Measurements from ENCODE around the gene MLC1. TPM values are rescaled to one million over a fixed set of nuclear protein-coding genes. Genes with fewer than 3 reads are reported as not detected.

MLC1 gene
- total and polyA plus RNA-seq, 2 donors (not counting 1 experiment from before 2014, with no cell fraction given) = 0.34 TPM; not detected in 1

GRCh38 chr22:50032109-50032871, 52.9 kb downstream of the MLC1 start:
- no peak overlapping the region for H3K4me2 ChIP-seq (replicated peaks; ENCODE audit: low read depth, low read length, poor library complexity, severe bottlenecking)
- peaks cover 10% of the 10 kb centered on the region for H3K27me3 Mint-ChIP-seq
- DNase-seq (no peak), ATAC-seq (ENCODE audit: low read depth) (no peak)
- H3K9me3 ChIP-seq (ENCODE audit: control extremely low read depth in 1 of 3, control insufficient read depth in 2 of 3, insufficient read depth in 1 of 3, low read length in 2 of 3) = no peaks in the 10 kb centered on the region
- peaks cover 16% of the 10 kb centered on the region for H3K4me1 Mint-ChIP-seq
- ChIA-PET POLR2A (interaction anchor here (2.8 kb wide), 1 partner anchor 102 kb away, joined by 20 read pairs; no protein-coding TSS in a partner anchor), CTCF (interaction anchor here (0.5 to 3.4 kb wide), 7 partner anchors 15 to 264 kb away, joined by 3 to 127 read pairs (median 4); no protein-coding TSS in a partner anchor)
- intact Hi-C loops (cut with micrococcal nuclease) = no loop called here
- no peak overlapping the region for H3K27ac Mint-ChIP-seq
- no peak overlapping the region for H3K4me3 ChIP-seq (ENCODE audit: control extremely low read depth in 1 of 5, extremely low read depth in 1 of 5, insufficient read depth in 1 of 5, low read depth in 2 of 5, low read length in 4 of 5)
- no peaks in the 10 kb centered on the region for H3K79me2 ChIP-seq (ENCODE audit: control insufficient read depth, insufficient read depth, low read length)
- no peak overlapping the region for H3K9ac ChIP-seq (ENCODE audit: low read length)
- H3K27me3 ChIP-seq (replicated peaks in 1 of 4; ENCODE audit: control extremely low read depth in 1 of 4, control insufficient read depth in 3 of 4, insufficient read depth in 4 of 4, low read length in 3 of 4) = peaks cover 0 to 13% (median 6%) of the 10 kb centered on the region in 4 experiments
- H3K27ac ChIP-seq (ENCODE audit: low read length in 2 of 2) = no peak overlapping the region
- no peaks in the 10 kb centered on the region for H3K36me3 ChIP-seq (replicated peaks in 1 of 2; ENCODE audit: control extremely low read depth in 1 of 2, control insufficient read depth in 1 of 2, extremely low read depth in 1 of 2, insufficient read depth in 2 of 2, low read length in 1 of 2)
- WGBS (ENCODE audit: insufficient coverage) = 90% methylated on average over 24 of the region's 24 CpGs
- H3K4me3 Mint-ChIP-seq = no peak overlapping the region
- no peaks in the 10 kb centered on the region for H4K20me1 ChIP-seq (ENCODE audit: control insufficient read depth, insufficient read depth, low read length, poor library complexity, severe bottlenecking)
- H2AFZ ChIP-seq (ENCODE audit: insufficient read depth, low read depth, low read length, poor library complexity, severe bottlenecking) = no peak overlapping the region
- no peaks in the 10 kb centered on the region for H3K9me3 Mint-ChIP-seq (ENCODE audit: insufficient read depth)
- peaks cover 22 to 24% of the 10 kb centered on the region in 2 donors for H3K4me1 ChIP-seq (ENCODE audit: control insufficient read depth in 2 of 2, insufficient read depth in 2 of 2, low read length in 2 of 2)
- TF ChIP-seq CTCF (IDR thresholded peaks at IDR 0.05) (no peak), EZH2 (IDR thresholded peaks at IDR 0.05; ENCODE audit: borderline replicate concordance, insufficient read depth, low read depth, low read length, poor library complexity, severe bottlenecking) (no peak)
